ENCODE measurements around the gene KIR3DL2.

DNA sequence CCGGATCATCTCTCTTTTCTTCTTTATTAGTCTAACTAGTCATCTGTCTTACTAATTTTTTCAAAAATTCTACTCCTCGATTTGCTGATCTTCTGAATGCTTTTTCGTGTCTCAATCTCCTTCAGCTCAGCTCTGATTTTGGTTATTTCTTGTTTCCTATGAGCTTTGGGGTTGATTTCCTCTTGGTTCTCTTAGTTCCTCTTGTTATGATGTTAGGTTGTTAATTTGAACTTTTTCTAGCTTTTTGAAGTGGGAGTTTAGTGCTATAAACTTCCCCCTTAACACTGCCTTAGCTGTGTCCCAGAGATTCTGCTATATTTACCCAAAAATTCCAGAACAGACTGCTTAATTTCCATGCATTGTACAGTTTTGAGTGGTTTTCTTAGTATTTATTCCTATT, 27.2 kb downstream of the KIR3DL2 start:
- TF ChIP-seq, protein P1, sequence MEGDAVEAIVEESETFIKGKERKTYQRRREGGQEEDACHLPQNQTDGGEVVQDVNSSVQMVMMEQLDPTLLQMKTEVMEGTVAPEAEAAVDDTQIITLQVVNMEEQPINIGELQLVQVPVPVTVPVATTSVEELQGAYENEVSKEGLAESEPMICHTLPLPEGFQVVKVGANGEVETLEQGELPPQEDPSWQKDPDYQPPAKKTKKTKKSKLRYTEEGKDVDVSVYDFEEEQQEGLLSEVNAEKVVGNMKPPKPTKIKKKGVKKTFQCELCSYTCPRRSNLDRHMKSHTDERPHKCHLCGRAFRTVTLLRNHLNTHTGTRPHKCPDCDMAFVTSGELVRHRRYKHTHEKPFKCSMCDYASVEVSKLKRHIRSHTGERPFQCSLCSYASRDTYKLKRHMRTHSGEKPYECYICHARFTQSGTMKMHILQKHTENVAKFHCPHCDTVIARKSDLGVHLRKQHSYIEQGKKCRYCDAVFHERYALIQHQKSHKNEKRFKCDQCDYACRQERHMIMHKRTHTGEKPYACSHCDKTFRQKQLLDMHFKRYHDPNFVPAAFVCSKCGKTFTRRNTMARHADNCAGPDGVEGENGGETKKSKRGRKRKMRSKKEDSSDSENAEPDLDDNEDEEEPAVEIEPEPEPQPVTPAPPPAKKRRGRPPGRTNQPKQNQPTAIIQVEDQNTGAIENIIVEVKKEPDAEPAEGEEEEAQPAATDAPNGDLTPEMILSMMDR (IDR thresholded peaks at IDR 0.05) = no peak
- no peak for TF ChIP-seq EZH2phosphoT487 (IDR thresholded peaks at IDR 0.05)

Measured in neural progenitor cell (in vitro differentiated cells).